IPS-11a (cell line): Measurements from ENCODE around the gene ECE1.
"Not testable (repeated sequence)": the region's sequence is repeated elsewhere in the genome, so short reads cannot be mapped to it uniquely, and the experiment has no call there.

Experiments
- H3K4me3 ChIP-seq: one replicate; pipeline ENCODE4 v1.5.1; 2013; ENCODE audit warnings: low read depth, low read length, control low read depth

ECE1 gene

DNA sequence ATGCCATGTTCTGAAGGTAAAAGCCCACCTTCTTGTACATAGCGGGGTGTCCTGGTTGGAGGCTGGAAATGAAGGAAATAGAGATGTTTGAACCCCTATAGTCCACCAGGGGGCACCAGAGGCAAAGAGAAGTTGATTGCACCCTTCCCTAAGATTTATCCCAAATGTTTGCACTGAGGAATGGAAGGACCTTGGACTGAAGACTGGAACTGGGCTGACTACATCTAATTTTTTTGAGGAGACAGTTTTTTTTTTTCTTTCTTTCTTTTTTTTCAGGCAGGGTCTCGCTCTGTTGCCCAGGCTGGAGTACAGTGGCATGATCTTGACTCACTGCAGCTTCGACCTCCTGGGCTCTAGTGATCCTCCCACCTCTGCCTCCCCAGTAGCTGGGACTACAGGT is 58.2 kb downstream of the ECE1 start:
- no peak overlapping the region for H3K4me3 ChIP-seq

GRCh38 chr1:21229246-21230000 is 60.8 kb downstream of the ECE1 start:
- no peak overlapping the region for H3K4me3 ChIP-seq

DNA sequence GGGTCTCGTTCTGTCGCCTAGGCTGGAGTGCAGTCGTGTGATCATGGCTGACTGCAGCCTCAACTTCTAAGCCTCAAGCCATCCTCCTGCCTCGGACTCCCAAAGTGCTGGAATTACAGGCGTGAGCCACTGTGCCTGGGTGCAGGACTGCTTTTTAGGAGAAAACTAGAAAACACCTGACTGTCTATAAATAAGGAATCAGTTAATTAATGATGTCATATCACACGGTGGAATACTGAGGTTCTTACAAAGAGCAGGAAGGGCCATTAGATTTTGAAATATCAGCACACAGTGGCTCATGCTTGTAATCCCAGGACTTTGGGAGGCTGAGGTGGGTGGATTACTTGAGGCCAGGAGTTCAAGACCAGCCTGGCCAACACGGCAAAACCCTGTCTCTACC is 62.0 kb downstream of the ECE1 start:
- H3K4me3 ChIP-seq, result not testable (repeated sequence)

DNA sequence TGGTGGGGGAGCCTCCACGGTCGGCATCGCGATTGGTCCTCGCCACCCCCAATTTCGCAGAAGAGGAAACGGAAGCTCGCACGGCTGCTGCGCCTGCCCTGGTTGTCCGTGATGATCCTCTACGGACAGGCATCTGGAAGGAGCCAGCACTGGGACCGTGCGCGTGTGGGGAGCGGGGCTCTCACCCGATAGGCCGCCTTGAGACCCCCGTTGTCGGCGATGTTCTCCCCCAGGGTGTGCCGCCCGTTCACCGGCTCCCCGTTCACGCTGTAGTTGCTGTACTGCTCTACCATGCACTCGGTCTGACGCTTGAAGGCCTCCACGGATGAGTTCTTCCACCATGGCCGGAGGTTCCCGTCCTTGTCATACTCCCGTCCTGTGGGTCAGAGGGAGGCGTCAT is 65.2 kb downstream of the ECE1 start:
- no peak overlapping the region for H3K4me3 ChIP-seq

- H3K4me3 ChIP-seq, result no peak overlapping the region
These were observed 69.4 kb downstream of the ECE1 start for GRCh38 chr1:21220815-21221214.

GRCh38 chr1:21219674-21220073 is 70.6 kb downstream of the ECE1 start:
- H3K4me3 ChIP-seq, result no peak overlapping the region

DNA sequence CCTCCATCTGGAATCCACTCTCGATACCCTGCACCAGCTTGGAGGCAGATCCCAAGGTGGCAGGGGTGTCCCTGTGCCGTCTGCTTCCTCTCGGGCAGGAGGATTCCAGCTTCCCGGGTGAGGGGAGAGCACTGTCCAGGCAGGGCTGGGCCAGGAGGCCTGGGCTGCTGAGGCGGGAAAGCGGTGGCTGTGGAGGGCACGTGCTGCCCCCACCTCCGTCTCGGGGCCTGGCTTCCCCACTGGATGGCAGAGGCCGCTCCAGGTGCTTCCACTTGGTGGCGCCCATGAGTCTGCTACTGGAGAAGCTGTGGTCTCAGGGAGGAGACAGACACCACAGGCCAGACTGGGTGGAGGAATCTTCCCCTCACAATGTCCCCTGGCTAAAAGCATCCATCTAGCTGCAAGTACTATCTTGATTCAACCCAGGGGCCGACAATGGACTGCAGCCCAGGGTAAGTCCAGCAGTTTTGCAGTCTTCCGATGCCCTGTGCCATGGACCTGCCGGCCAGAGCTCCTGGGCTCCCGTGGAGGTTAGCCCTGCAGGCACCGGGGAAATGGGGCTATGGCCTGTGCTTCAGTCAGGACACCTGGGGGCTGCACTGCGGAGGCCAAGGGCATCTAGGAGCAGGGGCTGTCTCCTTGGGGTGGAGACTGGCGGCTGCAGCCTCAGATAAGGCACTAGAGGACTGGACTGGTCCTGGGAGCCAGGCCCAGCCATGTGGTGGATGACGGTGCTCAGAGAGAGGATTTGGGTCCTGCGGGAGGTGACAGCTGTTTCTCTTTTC is 72.3 kb downstream of the ECE1 start:
- no peak overlapping the region for H3K4me3 ChIP-seq

GRCh38 chr1:21216835-21217811 is 73.1 kb downstream of the ECE1 start:
- H3K4me3 ChIP-seq, result no peak overlapping the region

DNA sequence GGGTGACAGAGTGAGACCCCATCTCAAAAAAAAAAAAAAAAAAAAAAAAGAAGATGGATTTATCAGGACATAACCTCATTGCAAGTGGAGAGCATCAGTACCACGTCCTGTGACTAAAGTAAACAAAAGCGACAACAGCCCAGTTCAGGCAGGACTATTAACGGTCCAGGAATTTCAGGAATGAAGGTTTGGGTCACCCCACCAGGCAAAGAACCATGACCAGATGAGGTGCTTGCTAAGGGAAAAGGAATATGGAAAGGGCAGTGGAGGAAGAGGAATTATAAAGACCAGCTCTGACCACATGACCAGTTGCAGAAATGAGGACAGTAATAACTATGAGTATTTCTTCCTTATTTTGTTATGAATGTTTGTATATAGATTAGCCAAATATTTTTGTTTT is 78.1 kb downstream of the ECE1 start:
- no peak overlapping the region for H3K4me3 ChIP-seq

GRCh38 chr1:21208137-21208700 is 82.0 kb downstream of the ECE1 start:
- H3K4me3 ChIP-seq, result not testable (repeated sequence)

DNA sequence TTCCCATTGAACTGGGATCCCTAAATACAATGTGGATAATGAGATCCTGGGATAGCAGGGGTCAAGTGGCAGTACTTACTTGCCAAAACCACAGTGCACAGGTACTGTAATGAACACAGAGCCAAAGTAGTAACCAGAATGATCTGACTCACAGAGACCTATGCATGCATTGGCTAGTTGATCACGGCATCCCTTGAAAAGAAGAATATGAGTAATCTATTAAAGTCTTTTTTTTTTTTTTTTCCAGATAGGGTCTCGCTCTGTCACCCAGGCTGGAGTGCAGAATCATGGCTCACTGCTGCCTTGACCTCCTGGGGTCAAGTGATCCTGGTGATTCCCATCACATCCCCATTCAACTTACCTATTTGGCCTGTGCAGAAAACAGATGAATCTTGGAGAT is 84.1 kb downstream of the ECE1 start:
- H3K4me3 ChIP-seq, result no peak overlapping the region

DNA sequence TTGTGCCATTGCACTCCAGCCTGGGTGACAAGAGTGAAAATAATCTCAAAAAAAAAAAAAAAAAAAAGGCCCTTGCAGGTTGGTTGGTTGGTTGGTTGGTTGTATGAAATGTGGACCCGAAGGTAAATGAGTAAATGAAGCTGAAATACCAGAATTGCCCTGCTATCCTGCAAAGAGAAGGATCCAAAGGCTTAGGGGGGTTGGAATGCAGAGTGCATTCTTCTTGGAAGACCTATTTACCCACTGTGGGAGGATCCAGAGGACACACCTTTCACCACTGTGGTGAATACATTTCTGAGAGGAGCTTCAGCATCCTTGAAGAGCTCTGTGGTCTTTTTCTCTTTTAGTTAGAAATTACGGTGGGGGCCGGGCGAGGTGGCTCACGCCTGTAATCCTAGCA is 84.8 kb downstream of the ECE1 start:
- H3K4me3 ChIP-seq, result no peak overlapping the region

GRCh38 chr1:21201650-21202049 is 88.6 kb downstream of the ECE1 start:
- H3K4me3 ChIP-seq, result no peak overlapping the region

- H3K4me3 ChIP-seq, result not testable (repeated sequence)
These were observed 89.0 kb downstream of the ECE1 start for GRCh38 chr1:21201238-21201637.

- no peak overlapping the region for H3K4me3 ChIP-seq
These were observed 89.5 kb downstream of the ECE1 start for GRCh38 chr1:21200767-21201166.

GRCh38 chr1:21198929-21199328 is 91.3 kb downstream of the ECE1 start:
- H3K4me3 ChIP-seq, result no peak overlapping the region

- no peak overlapping the region for H3K4me3 ChIP-seq
These were observed 97.4 kb downstream of the ECE1 start for GRCh38 chr1:21192871-21193270.

GRCh38 chr1:21192284-21192683 is 98.0 kb downstream of the ECE1 start:
- H3K4me3 ChIP-seq, result no peak overlapping the region

- not testable (repeated sequence) for H3K4me3 ChIP-seq
These were observed 99.5 kb downstream of the ECE1 start for GRCh38 chr1:21190771-21191170.

DNA sequence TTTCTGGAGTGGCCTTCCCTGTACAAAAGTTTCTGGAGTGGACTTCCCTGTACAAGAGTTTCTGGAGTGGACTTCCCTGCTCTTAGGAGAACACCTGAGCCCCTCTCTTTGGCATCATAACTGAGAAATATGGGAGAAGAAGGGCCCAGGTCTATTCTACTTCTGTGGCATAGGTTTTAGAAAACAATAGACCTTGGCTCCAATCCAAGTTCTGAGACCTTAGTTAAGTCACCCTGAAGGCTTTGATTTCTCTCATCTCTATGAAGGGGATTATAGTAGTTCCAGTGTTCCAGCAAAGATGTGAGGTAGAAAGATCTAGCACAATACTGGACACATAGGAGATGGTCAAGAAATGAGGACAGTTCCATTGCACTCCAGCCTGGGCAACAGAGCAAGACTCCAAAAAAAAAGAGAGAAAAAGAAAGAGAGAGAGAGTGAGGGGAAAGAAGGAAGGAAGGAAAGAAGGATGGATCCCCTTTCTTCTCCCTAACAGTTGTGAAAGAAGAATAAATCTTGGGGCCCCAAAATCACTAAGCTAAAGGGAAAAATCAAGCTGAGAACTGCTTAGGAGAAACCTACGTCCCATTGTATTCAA is 100.3 kb downstream of the ECE1 start:
- H3K4me3 ChIP-seq, result no peak overlapping the region

- no peak overlapping the region for H3K4me3 ChIP-seq
These were observed 100.8 kb downstream of the ECE1 start for GRCh38 chr1:21189421-21189820.
